IMR-90 (cell line): ENCODE data around the gene HPGDS.

Source experiments
- RCOR1 ChIP-seq: IDR thresholded peaks from 2 replicates; pipeline ENCODE4 v1.6.1; 2012; ENCODE audit warnings: mild to moderate bottlenecking, low read length, improper control_type of control experiment; ENCODE audit not compliant: insufficient replicate concordance
- TF ChIP-seq, protein P1 (sequence below): conservative IDR thresholded peaks from 2 replicates; pipeline ENCODE4 v1.5.1; 2012; ENCODE audit warnings: mild to moderate bottlenecking, low read depth, low read length, improper control_type of control experiment

DNA sequence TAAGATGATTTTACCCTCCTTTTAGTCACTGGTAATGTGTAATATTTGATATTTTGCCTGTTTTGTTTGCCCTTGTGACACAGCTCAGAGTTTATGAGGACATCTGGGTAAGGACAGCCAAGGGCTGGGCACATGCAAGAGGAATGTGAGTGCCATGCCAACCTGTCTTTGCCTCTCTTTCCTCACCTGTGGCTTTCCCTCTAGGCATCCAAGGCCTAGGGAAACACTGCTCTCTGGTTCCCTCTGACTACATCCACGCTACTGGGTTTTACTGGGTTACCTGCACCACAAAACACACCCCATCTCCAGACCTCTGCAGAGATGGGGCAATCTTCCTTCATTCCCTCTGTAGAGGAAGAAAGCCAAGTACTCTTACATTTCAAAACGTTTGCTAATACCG lies 7.7 kb downstream of the HPGDS start:
- TF ChIP-seq, protein P1, sequence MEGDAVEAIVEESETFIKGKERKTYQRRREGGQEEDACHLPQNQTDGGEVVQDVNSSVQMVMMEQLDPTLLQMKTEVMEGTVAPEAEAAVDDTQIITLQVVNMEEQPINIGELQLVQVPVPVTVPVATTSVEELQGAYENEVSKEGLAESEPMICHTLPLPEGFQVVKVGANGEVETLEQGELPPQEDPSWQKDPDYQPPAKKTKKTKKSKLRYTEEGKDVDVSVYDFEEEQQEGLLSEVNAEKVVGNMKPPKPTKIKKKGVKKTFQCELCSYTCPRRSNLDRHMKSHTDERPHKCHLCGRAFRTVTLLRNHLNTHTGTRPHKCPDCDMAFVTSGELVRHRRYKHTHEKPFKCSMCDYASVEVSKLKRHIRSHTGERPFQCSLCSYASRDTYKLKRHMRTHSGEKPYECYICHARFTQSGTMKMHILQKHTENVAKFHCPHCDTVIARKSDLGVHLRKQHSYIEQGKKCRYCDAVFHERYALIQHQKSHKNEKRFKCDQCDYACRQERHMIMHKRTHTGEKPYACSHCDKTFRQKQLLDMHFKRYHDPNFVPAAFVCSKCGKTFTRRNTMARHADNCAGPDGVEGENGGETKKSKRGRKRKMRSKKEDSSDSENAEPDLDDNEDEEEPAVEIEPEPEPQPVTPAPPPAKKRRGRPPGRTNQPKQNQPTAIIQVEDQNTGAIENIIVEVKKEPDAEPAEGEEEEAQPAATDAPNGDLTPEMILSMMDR = no peak
- no peak for TF ChIP-seq RCOR1
